ENCODE data around the gene PLCL1. TPM values are rescaled to one million over a fixed set of nuclear protein-coding genes. Genes with fewer than 3 reads are reported as not detected.

PLCL1 gene
- polyA plus RNA-seq, 1 of the 3 experiments (the other 2 are of a cell fraction) = 7.7 TPM

DNA sequence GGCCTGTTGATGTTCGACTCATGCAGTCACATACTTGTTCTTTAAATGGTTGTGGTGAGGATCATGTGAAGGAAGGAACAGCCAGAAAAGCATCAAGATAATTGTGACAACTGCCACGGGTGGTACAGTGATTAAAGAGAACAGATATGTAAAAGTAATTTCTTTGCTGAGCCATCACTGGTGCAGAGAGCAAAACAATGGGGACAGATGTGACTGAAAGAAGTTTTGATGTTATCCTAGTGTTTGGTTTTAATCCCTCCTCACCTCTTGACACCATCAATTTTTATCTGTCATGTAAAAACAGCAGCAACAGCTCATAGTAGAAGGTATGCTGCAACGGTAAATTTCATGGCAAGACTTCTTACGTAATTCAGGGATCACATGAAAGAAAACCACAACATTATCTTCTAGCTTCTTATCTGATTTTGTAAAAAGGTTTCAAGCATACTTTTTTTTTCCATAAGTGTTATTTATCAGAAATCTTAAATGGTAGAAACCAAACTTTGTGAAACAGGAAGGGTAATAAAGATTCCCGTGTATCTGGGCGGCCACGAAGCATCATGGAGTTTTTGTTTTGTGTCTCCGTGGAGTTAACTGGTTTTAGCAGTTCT, 65.2 kb downstream of the PLCL1 start:
- Histone ChIP-seq H3K9me3 (no peaks in the 10 kb centered on the region), H3K79me2 (ENCODE audit: insufficient read depth) (peaks cover 35% of the 10 kb centered on the region), H2AFZ (ENCODE audit: low read depth) (no peak overlapping the region; the same call in 1 of the 2 replicates), H3K9me2 (no peaks in the 10 kb centered on the region), H3F3A (replicated peaks; ENCODE audit: insufficient read depth) (peaks cover 18% of the 10 kb centered on the region), H3K9ac (peak overlapping the region; percentile 4; the same call in 1 of the 2 replicates), H3K4me3 (ENCODE audit: low read depth in 2 of 2, low read length in 1 of 2) (no peak overlapping the region), H3K4me1 (ENCODE audit: control insufficient read depth in 1 of 2, insufficient read depth in 2 of 2, low read depth in 1 of 2, low read length in 1 of 2) (peaks cover 15 to 27% of the 10 kb centered on the region in 2 experiments; a peak in 3 of 4 replicates), H3K4me2 (peak overlapping the region; percentile 43; the same call in 1 of the 2 replicates), H4K20me1 (ENCODE audit: insufficient read depth) (no peaks in the 10 kb centered on the region), H3K27me3 (ENCODE audit: insufficient read depth) (no peaks in the 10 kb centered on the region), H3K27ac (ENCODE audit: low read depth in 2 of 2, low read length in 1 of 2) (peak overlapping the region; percentile 68 to 80), H3K36me3 (replicated peaks in 1 of 2; ENCODE audit: control insufficient read depth in 1 of 2, insufficient read depth in 2 of 2, low read length in 1 of 2) (peaks cover 0 to 6% of the 10 kb centered on the region in 2 experiments)
- peak; percentile 5 for DNase-seq
- WGBS (ENCODE audit: low lambda C conversion rate) = 37% methylated on average over 8 of the region's 8 CpGs
- CTCF ChIA-PET = interaction anchor here (0.5 to 1.5 kb wide), 3 partner anchors 31 to 427 kb away, joined by 3 to 5 read pairs (median 3); no protein-coding TSS in a partner anchor
- POLR2A ChIA-PET = no interaction called here
- TF ChIP-seq YY1 (IDR thresholded peaks at IDR 0.05; ENCODE audit: low read depth) = no peak
- TF ChIP-seq RXRA (IDR thresholded peaks at IDR 0.05; ENCODE audit: borderline replicate concordance, low read depth) = no peak
- TF ChIP-seq SMC3 (IDR thresholded peaks at IDR 0.05; ENCODE audit: low read depth, low read length) = no peak
- TF ChIP-seq TCF12 (IDR thresholded peaks at IDR 0.05) = peak; percentile 77
- TF ChIP-seq, protein P1, sequence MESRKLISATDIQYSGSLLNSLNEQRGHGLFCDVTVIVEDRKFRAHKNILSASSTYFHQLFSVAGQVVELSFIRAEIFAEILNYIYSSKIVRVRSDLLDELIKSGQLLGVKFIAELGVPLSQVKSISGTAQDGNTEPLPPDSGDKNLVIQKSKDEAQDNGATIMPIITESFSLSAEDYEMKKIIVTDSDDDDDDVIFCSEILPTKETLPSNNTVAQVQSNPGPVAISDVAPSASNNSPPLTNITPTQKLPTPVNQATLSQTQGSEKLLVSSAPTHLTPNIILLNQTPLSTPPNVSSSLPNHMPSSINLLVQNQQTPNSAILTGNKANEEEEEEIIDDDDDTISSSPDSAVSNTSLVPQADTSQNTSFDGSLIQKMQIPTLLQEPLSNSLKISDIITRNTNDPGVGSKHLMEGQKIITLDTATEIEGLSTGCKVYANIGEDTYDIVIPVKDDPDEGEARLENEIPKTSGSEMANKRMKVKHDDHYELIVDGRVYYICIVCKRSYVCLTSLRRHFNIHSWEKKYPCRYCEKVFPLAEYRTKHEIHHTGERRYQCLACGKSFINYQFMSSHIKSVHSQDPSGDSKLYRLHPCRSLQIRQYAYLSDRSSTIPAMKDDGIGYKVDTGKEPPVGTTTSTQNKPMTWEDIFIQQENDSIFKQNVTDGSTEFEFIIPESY (IDR thresholded peaks at IDR 0.05; ENCODE audit: borderline replicate concordance, low read depth) = no peak
- TF ChIP-seq CHD2 (IDR thresholded peaks at IDR 0.05; ENCODE audit: low read length, partially characterized antibody) = peak; percentile 12
- TF ChIP-seq ELF1 (IDR thresholded peaks at IDR 0.05) = no peak
- TF ChIP-seq, protein P2, sequence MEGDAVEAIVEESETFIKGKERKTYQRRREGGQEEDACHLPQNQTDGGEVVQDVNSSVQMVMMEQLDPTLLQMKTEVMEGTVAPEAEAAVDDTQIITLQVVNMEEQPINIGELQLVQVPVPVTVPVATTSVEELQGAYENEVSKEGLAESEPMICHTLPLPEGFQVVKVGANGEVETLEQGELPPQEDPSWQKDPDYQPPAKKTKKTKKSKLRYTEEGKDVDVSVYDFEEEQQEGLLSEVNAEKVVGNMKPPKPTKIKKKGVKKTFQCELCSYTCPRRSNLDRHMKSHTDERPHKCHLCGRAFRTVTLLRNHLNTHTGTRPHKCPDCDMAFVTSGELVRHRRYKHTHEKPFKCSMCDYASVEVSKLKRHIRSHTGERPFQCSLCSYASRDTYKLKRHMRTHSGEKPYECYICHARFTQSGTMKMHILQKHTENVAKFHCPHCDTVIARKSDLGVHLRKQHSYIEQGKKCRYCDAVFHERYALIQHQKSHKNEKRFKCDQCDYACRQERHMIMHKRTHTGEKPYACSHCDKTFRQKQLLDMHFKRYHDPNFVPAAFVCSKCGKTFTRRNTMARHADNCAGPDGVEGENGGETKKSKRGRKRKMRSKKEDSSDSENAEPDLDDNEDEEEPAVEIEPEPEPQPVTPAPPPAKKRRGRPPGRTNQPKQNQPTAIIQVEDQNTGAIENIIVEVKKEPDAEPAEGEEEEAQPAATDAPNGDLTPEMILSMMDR (IDR thresholded peaks at IDR 0.05) = no peak
- no peak for TF ChIP-seq GABPA (IDR thresholded peaks at IDR 0.05; ENCODE audit: low read depth)
- peak; percentile 22; the same call in 1 of the 2 replicates for TF ChIP-seq JUND (IDR thresholded peaks at IDR 0.05)
- TF ChIP-seq MXI1 (IDR thresholded peaks at IDR 0.05; ENCODE audit: low read depth, low read length) = no peak
- TF ChIP-seq REST (IDR thresholded peaks at IDR 0.05; ENCODE audit: low read depth, low read length) = no peak
- TF ChIP-seq RAD21 (IDR thresholded peaks at IDR 0.05; ENCODE audit: low read length) = no peak
- peak; percentile 87 for TF ChIP-seq GATA2 (CRISPR knock-in tag; IDR thresholded peaks at IDR 0.05)
- TF ChIP-seq EZH2phosphoT487 (IDR thresholded peaks at IDR 0.05; ENCODE audit: borderline replicate concordance, low read depth) = no peak
- no peak for TF ChIP-seq IRF3 (IDR thresholded peaks at IDR 0.05; ENCODE audit: low read depth, low read length)
- TF ChIP-seq, protein P3, sequence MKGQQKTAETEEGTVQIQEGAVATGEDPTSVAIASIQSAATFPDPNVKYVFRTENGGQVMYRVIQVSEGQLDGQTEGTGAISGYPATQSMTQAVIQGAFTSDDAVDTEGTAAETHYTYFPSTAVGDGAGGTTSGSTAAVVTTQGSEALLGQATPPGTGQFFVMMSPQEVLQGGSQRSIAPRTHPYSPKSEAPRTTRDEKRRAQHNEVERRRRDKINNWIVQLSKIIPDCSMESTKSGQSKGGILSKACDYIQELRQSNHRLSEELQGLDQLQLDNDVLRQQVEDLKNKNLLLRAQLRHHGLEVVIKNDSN (IDR thresholded peaks at IDR 0.05; ENCODE audit: borderline replicate concordance, low read depth) = no peak
- no peak for TF ChIP-seq SIN3A (IDR thresholded peaks at IDR 0.05; ENCODE audit: borderline replicate concordance, low read depth, low read length)
- TF ChIP-seq RFX5 (IDR thresholded peaks at IDR 0.05; ENCODE audit: low read length) = no peak
- peak; percentile 65 for TF ChIP-seq RCOR1 (IDR thresholded peaks at IDR 0.05; ENCODE audit: low read length)
- peak; percentile 67 to 68; a peak in 3 of 4 replicates for TF ChIP-seq EP300 (IDR thresholded peaks at IDR 0.05; ENCODE audit: borderline replicate concordance in 1 of 2, low read depth in 1 of 2, low read length in 1 of 2)
- TF ChIP-seq FOSL2 (IDR thresholded peaks at IDR 0.05; ENCODE audit: borderline replicate concordance, low read depth) = no peak
- TF ChIP-seq NFIC (IDR thresholded peaks at IDR 0.05; ENCODE audit: borderline replicate concordance) = no peak; the same call in 1 of the 2 replicates
- TF ChIP-seq MEF2A (IDR thresholded peaks at IDR 0.05; ENCODE audit: borderline replicate concordance, low read depth) = no peak
- no peak for TF ChIP-seq POLR2AphosphoS5 (IDR thresholded peaks at IDR 0.05; ENCODE audit: low read depth, low read length)

Data from SK-N-SH (cell line).